ENCODE measurements around the gene TCF7L1. TPM values are rescaled to one million over a fixed set of nuclear protein-coding genes. Genes with fewer than 3 reads are reported as not detected.

TCF7L1 gene
- total and polyA plus RNA-seq, 9 of the 15 experiments (the other 6 are each of a cell fraction or from before 2014, with no cell fraction given), result 0.03 to 0.11 (median 0.07) TPM; not detected in 5

DNA sequence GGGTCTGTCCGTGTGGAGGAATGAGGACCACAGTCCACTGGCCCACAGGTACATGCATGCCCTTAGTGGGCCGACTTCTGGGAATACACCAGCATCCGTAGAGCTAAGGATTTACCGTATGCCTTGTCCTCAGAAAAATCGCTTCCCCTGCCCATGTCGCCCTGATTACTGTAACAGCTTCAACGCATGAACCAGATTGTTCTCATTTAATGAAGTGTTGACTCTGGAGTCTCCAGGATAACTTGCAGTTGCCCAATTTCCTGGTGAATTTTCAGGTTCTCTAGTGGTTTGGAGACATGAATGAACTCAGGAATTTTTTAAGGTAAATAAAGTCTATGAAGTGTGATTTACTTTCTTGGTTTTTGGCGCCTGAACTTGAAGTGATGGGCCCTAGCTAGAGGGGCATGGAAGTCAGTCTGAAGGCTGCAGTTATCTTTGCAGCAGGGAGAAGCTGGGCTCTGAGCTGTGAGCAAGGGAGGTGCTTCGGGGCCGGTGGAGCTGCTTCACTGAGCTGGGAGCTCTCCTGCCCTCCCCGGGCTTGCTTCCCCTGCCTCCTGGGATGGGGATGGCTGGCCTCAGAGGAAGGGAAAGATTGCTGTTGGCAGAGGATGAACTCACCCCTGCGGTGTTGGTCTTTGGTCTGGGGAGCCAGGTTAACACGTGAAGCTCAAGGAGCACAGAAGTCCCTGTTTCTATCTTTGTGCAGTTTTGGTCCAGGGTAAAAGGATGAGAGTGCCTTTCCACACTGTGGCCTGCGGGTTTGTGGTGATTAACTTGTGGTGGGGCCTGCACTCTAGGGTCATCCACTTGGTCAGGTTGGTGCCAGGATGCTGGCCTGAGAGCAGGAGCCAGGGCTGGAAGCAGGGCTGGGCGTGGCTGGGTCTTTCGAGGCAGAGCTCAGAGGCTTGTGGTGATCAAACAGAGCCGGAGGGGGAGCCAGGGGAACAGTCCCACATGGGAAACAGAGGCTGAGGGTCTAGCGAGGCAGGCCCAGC lies 28.1 kb downstream of the TCF7L1 start:
- BruUV-seq (replicated peaks), result no TSS peak
- Histone ChIP-seq H3K9me1 (ENCODE audit: control insufficient read depth, insufficient read depth, low read length) (no peaks in the 10 kb centered on the region), H3K9ac (ENCODE audit: insufficient read depth in 1 of 2, low read depth in 2 of 2, low read length in 2 of 2) (no peak overlapping the region; a peak in 1 of 4 replicates), H3K27me3 (ENCODE audit: control insufficient read depth in 2 of 2, insufficient read depth in 2 of 2, low read length in 2 of 2) (peaks cover 41 to 86% of the 10 kb centered on the region in 2 experiments), H3K36me3 (ENCODE audit: control insufficient read depth, insufficient read depth, low read length) (no peaks in the 10 kb centered on the region), H3K27ac (ENCODE audit: extremely low read depth, low read depth, low read length) (no peak overlapping the region), H3K9me3 (replicated peaks; ENCODE audit: control insufficient read depth, insufficient read depth, low read depth, low read length) (no peaks in the 10 kb centered on the region), H3K4me2 (ENCODE audit: insufficient read depth, low read length) (no peak overlapping the region), H4K20me1 (replicated peaks; ENCODE audit: control insufficient read depth, insufficient read depth, low read length) (0 out of 2 replicates have a peak, but pooled peaks cover 4% of the 10 kb centered on the region), H3K79me2 (ENCODE audit: control insufficient read depth, insufficient read depth, low read length) (no peaks in the 10 kb centered on the region), H3K4me1 (replicated peaks in 1 of 2; ENCODE audit: control insufficient read depth in 2 of 2, insufficient read depth in 2 of 2, low read length in 2 of 2) (no peaks in the 10 kb centered on the region; a peak in 1 of 5 replicates), H3K4me3 (no peak overlapping the region), H2AFZ (ENCODE audit: low read depth, low read length) (no peak overlapping the region)
- WGBS (ENCODE audit: insufficient coverage, low coverage, missing lambda C conversion rate), result under 1% methylated on average over 18 of the region's 18 CpGs
- intact Hi-C loops (cut with micrococcal nuclease), result no loop called here
- DNase-seq (ENCODE audit: extremely low read depth in 1 of 4, low spot score in 3 of 4) (no peak), FAIRE-seq (no peak), ATAC-seq (no peak)
- in situ Hi-C loops (cut with MboI), result no loop called here
- POLR2A ChIA-PET, result interaction anchor here (0.6 kb wide), 1 partner anchor 111 kb away, joined by 3 read pairs; no protein-coding TSS in a partner anchor
- CTCF ChIA-PET (ENCODE audit: low intra/inter-chr PET ratio), result no interaction called here
- no peak for TF ChIP-seq HLTF (IDR thresholded peaks at IDR 0.05)
- no peak for TF ChIP-seq USF1 (CRISPR knock-in tag; IDR thresholded peaks at IDR 0.05)
- no peak for TF ChIP-seq TSC22D4 (tag; IDR thresholded peaks at IDR 0.05)
- TF ChIP-seq SREBF2 (CRISPR knock-in tag; IDR thresholded peaks at IDR 0.05), result no peak
- no peak for TF ChIP-seq PTRF (tag; IDR thresholded peaks at IDR 0.05)
- TF ChIP-seq, protein P1, sequence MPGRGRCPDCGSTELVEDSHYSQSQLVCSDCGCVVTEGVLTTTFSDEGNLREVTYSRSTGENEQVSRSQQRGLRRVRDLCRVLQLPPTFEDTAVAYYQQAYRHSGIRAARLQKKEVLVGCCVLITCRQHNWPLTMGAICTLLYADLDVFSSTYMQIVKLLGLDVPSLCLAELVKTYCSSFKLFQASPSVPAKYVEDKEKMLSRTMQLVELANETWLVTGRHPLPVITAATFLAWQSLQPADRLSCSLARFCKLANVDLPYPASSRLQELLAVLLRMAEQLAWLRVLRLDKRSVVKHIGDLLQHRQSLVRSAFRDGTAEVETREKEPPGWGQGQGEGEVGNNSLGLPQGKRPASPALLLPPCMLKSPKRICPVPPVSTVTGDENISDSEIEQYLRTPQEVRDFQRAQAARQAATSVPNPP (IDR thresholded peaks at IDR 0.05; ENCODE audit: borderline replicate concordance, insufficient read depth, insufficient read length), result no peak
- TF ChIP-seq ZBTB12 (CRISPR knock-in tag; IDR thresholded peaks at IDR 0.05), result no peak
- no peak for TF ChIP-seq PRDM10 (IDR thresholded peaks at IDR 0.05; ENCODE audit: partially characterized antibody)
- TF ChIP-seq EGR1 (conservative IDR thresholded peaks at IDR 0.05), result no peak

Measured in K562 (cell line).